Prostate gland (tissue), 2 donors: ENCODE measurements around the gene FAM168A.

Source experiments
- CTCF ChIP-seq, 4 experiments: fragments of 200-600 bp in 2 of 4; fragments of 450-650 bp in 2 of 4; sonication (generic) in 2 of 4; IDR thresholded peaks; 1 replicate in 3 of 4; 2 replicates in 1 of 4; pipeline ENCODE4 v1.5.1; 2016 to 2019; ENCODE audit warnings: antibody characterized with exemption in 4 of 4, mild to moderate bottlenecking in 2 of 4, moderate library complexity in 2 of 4
- POLR2A ChIP-seq: fragments of 450-650 bp; IDR thresholded peaks from one replicate; pipeline ENCODE4 v1.6.1; 2016; ENCODE audit warnings: antibody characterized with exemption, mild to moderate bottlenecking

GRCh38 chr11:73388265-73389133, 209.4 kb downstream of the FAM168A start:
- no peak for TF ChIP-seq CTCF (IDR thresholded peaks at IDR 0.05)
- no peak for TF ChIP-seq POLR2A
